ENCODE data around the gene RNF144A. TPM values are rescaled to one million over a fixed set of nuclear protein-coding genes. Genes with fewer than 3 reads are reported as not detected.

RNF144A gene
- total and polyA plus RNA-seq, 11 donors, result 3.5 to 27.2 (median 11.9) TPM

DNA sequence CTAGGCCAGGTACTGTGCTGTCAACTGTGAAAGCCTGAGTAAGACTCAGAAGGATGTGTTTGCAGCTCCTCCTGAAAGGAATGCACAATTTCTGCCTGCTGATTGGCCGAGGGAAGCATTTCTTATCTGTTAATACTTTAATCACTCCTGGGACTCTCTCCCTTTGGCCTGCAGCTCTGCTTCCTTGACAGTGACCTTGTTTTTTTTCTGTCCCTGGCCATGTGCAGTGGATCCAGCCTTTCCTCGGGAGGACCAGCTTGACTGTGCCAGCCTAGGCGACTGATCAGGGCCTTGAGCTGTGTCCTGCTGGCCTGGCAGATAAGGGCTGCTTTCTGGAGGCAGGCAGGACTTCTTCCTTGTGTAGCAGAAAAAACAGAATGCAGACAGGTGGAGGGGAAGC is 10.0 kb downstream of the RNF144A start:
- intact Hi-C loops (cut with DNase I), result loop anchor here in 1 of 10 donors (5.0 kb wide), 1 partner anchor 40 kb away; no protein-coding TSS in a partner anchor
- Histone ChIP-seq H3K9me3 (no peaks in the 10 kb centered on the region), H3K27me3 (no peaks in the 10 kb centered on the region), H3K36me3 (peaks cover 0 to 4% (median 0%) of the 10 kb centered on the region in 9 donors), H3K4me3 (no peak overlapping the region), H3K27ac (peak overlapping the region in 11 of 12 donors; percentile 18 to 73 (median 40)), H3K4me1 (peaks cover 3 to 95% (median 38%) of the 10 kb centered on the region in 12 donors)
- no peak for TF ChIP-seq POLR2A (IDR thresholded peaks at IDR 0.05)
- TF ChIP-seq, protein P1, sequence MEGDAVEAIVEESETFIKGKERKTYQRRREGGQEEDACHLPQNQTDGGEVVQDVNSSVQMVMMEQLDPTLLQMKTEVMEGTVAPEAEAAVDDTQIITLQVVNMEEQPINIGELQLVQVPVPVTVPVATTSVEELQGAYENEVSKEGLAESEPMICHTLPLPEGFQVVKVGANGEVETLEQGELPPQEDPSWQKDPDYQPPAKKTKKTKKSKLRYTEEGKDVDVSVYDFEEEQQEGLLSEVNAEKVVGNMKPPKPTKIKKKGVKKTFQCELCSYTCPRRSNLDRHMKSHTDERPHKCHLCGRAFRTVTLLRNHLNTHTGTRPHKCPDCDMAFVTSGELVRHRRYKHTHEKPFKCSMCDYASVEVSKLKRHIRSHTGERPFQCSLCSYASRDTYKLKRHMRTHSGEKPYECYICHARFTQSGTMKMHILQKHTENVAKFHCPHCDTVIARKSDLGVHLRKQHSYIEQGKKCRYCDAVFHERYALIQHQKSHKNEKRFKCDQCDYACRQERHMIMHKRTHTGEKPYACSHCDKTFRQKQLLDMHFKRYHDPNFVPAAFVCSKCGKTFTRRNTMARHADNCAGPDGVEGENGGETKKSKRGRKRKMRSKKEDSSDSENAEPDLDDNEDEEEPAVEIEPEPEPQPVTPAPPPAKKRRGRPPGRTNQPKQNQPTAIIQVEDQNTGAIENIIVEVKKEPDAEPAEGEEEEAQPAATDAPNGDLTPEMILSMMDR (IDR thresholded peaks at IDR 0.05), result no peak
- WGBS, 4 donors, result 13 to 49% (median 17%) methylated on average over 3 of the region's 3 CpGs
- DNase-seq, result peak in 1 of 5 donors; percentile 44
- ATAC-seq, result peak; percentile 55 to 82 (median 74)

DNA sequence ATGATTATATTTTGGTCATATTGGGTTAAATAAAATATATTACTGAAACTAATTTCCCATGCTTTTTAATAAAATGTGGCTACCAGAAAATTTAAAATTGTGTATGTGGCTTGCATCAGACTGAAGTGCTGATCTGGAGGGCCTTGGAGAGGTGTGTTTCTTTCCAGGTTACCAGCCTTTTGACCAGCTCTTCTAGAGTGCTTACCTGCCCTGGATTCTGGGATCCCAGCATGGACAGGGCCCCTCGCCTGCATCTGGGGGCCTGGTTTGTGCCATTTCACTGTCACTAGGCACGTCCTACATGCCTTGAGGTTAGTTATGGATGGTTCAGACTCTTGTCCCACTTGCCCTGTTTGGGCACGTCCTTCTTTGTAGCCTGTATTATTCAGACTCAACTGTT is 10.5 kb downstream of the RNF144A start:
- peak overlapping the region in 8 of 12 donors; percentile 19 to 73 (median 42) for H3K27ac ChIP-seq
- H3K27me3 ChIP-seq, result no peaks in the 10 kb centered on the region
- DNase-seq, result no peak
- peaks cover 0 to 4% (median 0%) of the 10 kb centered on the region in 9 donors for H3K36me3 ChIP-seq
- 89 to 96% (median 93%) methylated on average over 3 of the region's 3 CpGs for WGBS, 4 donors
- intact Hi-C loops (cut with DNase I), result loop anchor here in 1 of 10 donors (5.0 kb wide), 1 partner anchor 40 kb away; no protein-coding TSS in a partner anchor
- peaks cover 3 to 97% (median 38%) of the 10 kb centered on the region in 12 donors for H3K4me1 ChIP-seq
- H3K4me3 ChIP-seq, result no peak overlapping the region
- no peak for TF ChIP-seq POLR2A (IDR thresholded peaks at IDR 0.05)
- TF ChIP-seq, protein P1 (IDR thresholded peaks at IDR 0.05), result no peak
- no peak for ATAC-seq
- H3K9me3 ChIP-seq, result no peaks in the 10 kb centered on the region

DNA sequence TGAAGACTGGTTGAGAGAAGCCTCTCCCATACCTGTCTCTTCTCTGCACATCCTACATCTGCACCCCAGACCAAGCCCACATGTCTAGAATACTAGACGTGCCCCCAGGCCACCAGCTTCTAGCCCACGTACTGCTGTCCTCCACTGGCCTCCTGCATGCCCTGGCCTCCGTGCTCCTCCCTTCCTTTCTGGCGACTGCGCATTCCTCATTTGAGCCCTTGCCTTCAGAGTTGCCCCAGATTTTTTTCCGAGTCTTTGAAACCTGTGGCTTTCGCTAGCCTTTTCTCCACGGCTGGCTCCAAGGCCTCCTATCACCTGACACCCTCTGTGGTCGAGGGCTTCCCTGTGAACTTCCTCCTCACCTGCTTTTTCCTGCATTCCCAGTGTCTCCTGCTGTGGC is 11.2 kb downstream of the RNF144A start:
- ATAC-seq, result no peak
- Histone ChIP-seq H3K27ac (no peak overlapping the region), H3K4me3 (no peak overlapping the region), H3K4me1 (peaks cover 3 to 95% (median 38%) of the 10 kb centered on the region in 12 donors), H3K27me3 (no peaks in the 10 kb centered on the region), H3K36me3 (peaks cover 0 to 4% (median 0%) of the 10 kb centered on the region in 9 donors), H3K9me3 (no peaks in the 10 kb centered on the region)
- no peak for DNase-seq
- intact Hi-C loops (cut with DNase I), result loop anchor here in 1 of 10 donors (5.0 kb wide), 1 partner anchor 39 kb away; no protein-coding TSS in a partner anchor
- TF ChIP-seq, protein P1 (IDR thresholded peaks at IDR 0.05), result no peak
- no peak for TF ChIP-seq POLR2A (IDR thresholded peaks at IDR 0.05)
- WGBS, 4 donors, result 87 to 91% (median 89%) methylated on average over 9 of the region's 9 CpGs

DNA sequence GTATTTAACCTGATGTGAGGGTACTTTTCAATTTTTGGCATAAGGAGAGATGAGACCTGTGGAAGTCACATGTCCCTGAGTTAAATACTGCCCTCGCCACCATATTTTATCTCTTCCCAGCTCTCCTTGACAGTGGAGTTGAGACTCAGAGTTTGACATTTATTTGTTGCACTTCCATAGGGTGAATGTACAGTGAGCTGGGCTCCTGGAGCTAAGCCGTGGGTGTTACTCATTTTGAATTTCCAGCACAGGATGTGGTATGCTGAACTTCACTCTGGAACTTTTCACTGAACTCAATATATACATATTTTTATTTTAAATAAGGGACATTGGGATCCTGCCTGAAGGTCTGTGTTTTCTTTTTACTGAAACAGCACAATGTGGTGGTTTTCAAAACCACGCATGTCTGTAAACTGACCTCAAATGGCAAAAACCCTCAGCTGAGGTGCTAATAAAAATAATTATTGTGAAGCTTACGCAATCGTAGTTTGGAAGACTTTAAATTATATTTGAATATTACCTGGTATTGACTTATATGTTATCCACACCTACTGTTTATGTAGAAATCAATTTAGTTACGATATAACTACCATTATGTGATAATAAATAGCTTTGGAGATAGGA is 12.1 kb downstream of the RNF144A start:
- H3K27ac ChIP-seq, result no peak overlapping the region
- no peaks in the 10 kb centered on the region for H3K27me3 ChIP-seq
- WGBS, 4 donors, result 80 to 90% (median 87%) methylated on average over 6 of the region's 6 CpGs
- no peak overlapping the region for H3K4me3 ChIP-seq
- DNase-seq (no peak), ATAC-seq (no peak)
- intact Hi-C loops (cut with DNase I), result loop anchor here in 1 of 10 donors (5.0 kb wide), 1 partner anchor 38 kb away; no protein-coding TSS in a partner anchor
- peaks cover 0 to 4% (median 0%) of the 10 kb centered on the region in 9 donors for H3K36me3 ChIP-seq
- H3K4me1 ChIP-seq, result peaks cover 3 to 87% (median 37%) of the 10 kb centered on the region in 12 donors
- no peaks in the 10 kb centered on the region for H3K9me3 ChIP-seq
- TF ChIP-seq, protein P1 (IDR thresholded peaks at IDR 0.05), result no peak
- TF ChIP-seq POLR2A (IDR thresholded peaks at IDR 0.05), result no peak
